ENCODE measurements around the gene PVALB.

PVALB gene

GRCh38 chr22:36769541-36770512, 47.0 kb downstream of the PVALB start:
- no peak overlapping the region for H3K4me3 ChIP-seq (ENCODE audit: insufficient read depth, low read length, poor library complexity, severe bottlenecking)
- H3F3A ChIP-seq (ENCODE audit: insufficient read depth), result no peaks in the 10 kb centered on the region
- H3K9me3 ChIP-seq (ENCODE audit: insufficient read depth, low read length), result no peaks in the 10 kb centered on the region
- no peaks in the 10 kb centered on the region for H3K9me2 ChIP-seq (replicated peaks; ENCODE audit: insufficient read depth, low read length)
- no peak overlapping the region for H3K4me2 ChIP-seq (ENCODE audit: low read depth, low read length, poor library complexity, severe bottlenecking)
- H3K9ac ChIP-seq (ENCODE audit: low read length), result no peak overlapping the region
- no peak overlapping the region for H3K27ac ChIP-seq (ENCODE audit: low read depth, low read length)
- no peak overlapping the region for H2AFZ ChIP-seq (ENCODE audit: low read depth, low read length, severe bottlenecking)
- no peaks in the 10 kb centered on the region for H3K79me2 ChIP-seq (ENCODE audit: insufficient read depth, low read length)
- H4K20me1 ChIP-seq (ENCODE audit: low read depth, low read length), result no peaks in the 10 kb centered on the region
- no peaks in the 10 kb centered on the region for H3K36me3 ChIP-seq (ENCODE audit: low read length)
- H3K27me3 ChIP-seq (ENCODE audit: low read length), result no peaks in the 10 kb centered on the region
- TF ChIP-seq EZH2phosphoT487 (conservative IDR thresholded peaks at IDR 0.05; ENCODE audit: low read length) (no peak), CTCF (IDR thresholded peaks at IDR 0.05; ENCODE audit: insufficient read depth, low read length, poor library complexity, severe bottlenecking) (no peak)

- Histone ChIP-seq H3K4me2 (ENCODE audit: low read depth, low read length, poor library complexity, severe bottlenecking) (no peak overlapping the region), H3K27ac (ENCODE audit: low read depth, low read length) (no peak overlapping the region), H3K9ac (ENCODE audit: low read length) (no peak overlapping the region), H3K79me2 (ENCODE audit: insufficient read depth, low read length) (no peaks in the 10 kb centered on the region), H3K27me3 (ENCODE audit: low read length) (no peaks in the 10 kb centered on the region), H4K20me1 (ENCODE audit: low read depth, low read length) (no peaks in the 10 kb centered on the region), H3K9me2 (replicated peaks; ENCODE audit: insufficient read depth, low read length) (no peaks in the 10 kb centered on the region), H3K4me3 (ENCODE audit: insufficient read depth, low read length, poor library complexity, severe bottlenecking) (no peak overlapping the region), H3F3A (ENCODE audit: insufficient read depth) (no peaks in the 10 kb centered on the region), H2AFZ (ENCODE audit: low read depth, low read length, severe bottlenecking) (no peak overlapping the region), H3K36me3 (ENCODE audit: low read length) (no peaks in the 10 kb centered on the region), H3K9me3 (ENCODE audit: insufficient read depth, low read length) (no peaks in the 10 kb centered on the region)
- TF ChIP-seq EZH2phosphoT487 (conservative IDR thresholded peaks at IDR 0.05; ENCODE audit: low read length) (no peak), CTCF (IDR thresholded peaks at IDR 0.05; ENCODE audit: insufficient read depth, low read length, poor library complexity, severe bottlenecking) (no peak)
These were observed 48.2 kb downstream of the PVALB start for GRCh38 chr22:36768616-36769015.

- H3K4me3 ChIP-seq (ENCODE audit: insufficient read depth, low read length, poor library complexity, severe bottlenecking), result no peak overlapping the region
- H3K27ac ChIP-seq (ENCODE audit: low read depth, low read length), result no peak overlapping the region
- no peak overlapping the region for H3K4me2 ChIP-seq (ENCODE audit: low read depth, low read length, poor library complexity, severe bottlenecking)
- H2AFZ ChIP-seq (ENCODE audit: low read depth, low read length, severe bottlenecking), result no peak overlapping the region
- H3K27me3 ChIP-seq (ENCODE audit: low read length), result no peaks in the 10 kb centered on the region
- H3K36me3 ChIP-seq (ENCODE audit: low read length), result no peaks in the 10 kb centered on the region
- no peak overlapping the region for H3K9ac ChIP-seq (ENCODE audit: low read length)
- no peaks in the 10 kb centered on the region for H3F3A ChIP-seq (ENCODE audit: insufficient read depth)
- no peaks in the 10 kb centered on the region for H3K79me2 ChIP-seq (ENCODE audit: insufficient read depth, low read length)
- H3K9me2 ChIP-seq (replicated peaks; ENCODE audit: insufficient read depth, low read length), result no peaks in the 10 kb centered on the region
- H4K20me1 ChIP-seq (ENCODE audit: low read depth, low read length), result no peaks in the 10 kb centered on the region
- H3K9me3 ChIP-seq (ENCODE audit: insufficient read depth, low read length), result no peaks in the 10 kb centered on the region
- TF ChIP-seq EZH2phosphoT487 (conservative IDR thresholded peaks at IDR 0.05; ENCODE audit: low read length) (no peak), CTCF (IDR thresholded peaks at IDR 0.05; ENCODE audit: insufficient read depth, low read length, poor library complexity, severe bottlenecking) (no peak)
These were observed 48.7 kb downstream of the PVALB start for GRCh38 chr22:36768141-36768540.
